ENCODE measurements around the gene OOSP3. TPM values are rescaled to one million over a fixed set of nuclear protein-coding genes. Genes with fewer than 3 reads are reported as not detected.

OOSP3 gene
- total RNA-seq, 4 donors from 2014 or later: not detected

GRCh38 chr11:59854871-59855270 is 23.7 kb upstream of the OOSP3 start:
- Histone ChIP-seq H3K36me3 (no peaks in the 10 kb centered on the region), H3K4me1 (no peaks in the 10 kb centered on the region), H3K9me3 (no peaks in the 10 kb centered on the region), H3K4me3 (no peak overlapping the region), H3K27ac (no peak overlapping the region), H3K27me3 (no peaks in the 10 kb centered on the region)
- 26 to 34% methylated on average over 2 of the region's 2 CpGs for WGBS, 2 donors
- TF ChIP-seq POLR2A (IDR thresholded peaks at IDR 0.05) (no peak), EP300 (IDR thresholded peaks at IDR 0.05) (no peak)
- TF ChIP-seq, protein P1, sequence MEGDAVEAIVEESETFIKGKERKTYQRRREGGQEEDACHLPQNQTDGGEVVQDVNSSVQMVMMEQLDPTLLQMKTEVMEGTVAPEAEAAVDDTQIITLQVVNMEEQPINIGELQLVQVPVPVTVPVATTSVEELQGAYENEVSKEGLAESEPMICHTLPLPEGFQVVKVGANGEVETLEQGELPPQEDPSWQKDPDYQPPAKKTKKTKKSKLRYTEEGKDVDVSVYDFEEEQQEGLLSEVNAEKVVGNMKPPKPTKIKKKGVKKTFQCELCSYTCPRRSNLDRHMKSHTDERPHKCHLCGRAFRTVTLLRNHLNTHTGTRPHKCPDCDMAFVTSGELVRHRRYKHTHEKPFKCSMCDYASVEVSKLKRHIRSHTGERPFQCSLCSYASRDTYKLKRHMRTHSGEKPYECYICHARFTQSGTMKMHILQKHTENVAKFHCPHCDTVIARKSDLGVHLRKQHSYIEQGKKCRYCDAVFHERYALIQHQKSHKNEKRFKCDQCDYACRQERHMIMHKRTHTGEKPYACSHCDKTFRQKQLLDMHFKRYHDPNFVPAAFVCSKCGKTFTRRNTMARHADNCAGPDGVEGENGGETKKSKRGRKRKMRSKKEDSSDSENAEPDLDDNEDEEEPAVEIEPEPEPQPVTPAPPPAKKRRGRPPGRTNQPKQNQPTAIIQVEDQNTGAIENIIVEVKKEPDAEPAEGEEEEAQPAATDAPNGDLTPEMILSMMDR (IDR thresholded peaks at IDR 0.05): no peak
- no peak for DNase-seq (ENCODE audit: low spot score in 2 of 2)

DNA sequence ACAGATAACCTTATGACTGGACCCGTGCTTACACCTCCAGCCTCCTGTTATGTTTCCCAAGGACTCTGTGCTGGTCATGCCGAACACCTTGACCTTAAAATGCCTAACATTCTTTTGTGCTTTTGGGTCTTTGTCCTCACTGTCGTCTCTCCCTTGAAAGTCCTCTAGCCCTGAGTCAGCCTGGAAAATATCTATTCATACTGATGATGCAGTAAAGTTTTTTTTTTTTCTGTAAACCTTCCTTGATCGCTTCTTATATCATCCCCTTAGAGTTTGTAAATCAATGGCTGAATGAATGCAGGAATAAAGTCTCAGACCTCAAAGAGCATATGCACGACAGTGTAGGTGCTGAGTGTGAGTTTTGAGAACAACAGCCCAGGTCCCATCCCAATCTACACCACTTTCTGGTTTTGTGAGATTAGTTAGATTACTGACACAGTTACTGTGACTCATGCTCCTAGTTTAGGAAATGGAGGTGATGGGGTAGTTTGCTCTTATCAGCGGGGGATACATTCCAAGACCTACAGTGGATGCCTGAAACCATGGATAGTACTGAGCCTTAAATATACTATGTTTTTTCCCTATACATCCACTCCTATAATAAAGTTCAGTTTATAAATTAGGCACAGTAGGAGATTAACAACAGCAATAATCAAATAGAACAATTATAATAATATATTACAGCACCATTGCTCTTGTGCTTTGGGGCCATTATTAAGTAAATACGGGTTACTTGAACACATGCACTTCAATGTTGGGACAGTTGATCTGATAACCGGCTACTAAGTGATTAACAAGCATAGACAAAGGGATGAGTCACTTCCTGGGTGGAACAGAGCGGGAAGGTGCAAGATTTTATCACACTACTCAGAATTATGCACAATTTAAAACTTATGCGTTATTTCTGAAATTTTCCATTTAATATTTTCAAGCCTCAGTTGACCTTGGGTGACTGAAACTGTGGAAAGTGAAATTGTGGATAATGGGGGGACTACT is 20.8 kb upstream of the OOSP3 start:
- Histone ChIP-seq H3K9me3 (no peaks in the 10 kb centered on the region), H3K4me1 (no peaks in the 10 kb centered on the region), H3K36me3 (no peaks in the 10 kb centered on the region), H3K27me3 (no peaks in the 10 kb centered on the region), H3K27ac (no peak overlapping the region), H3K4me3 (no peak overlapping the region)
- no peak for TF ChIP-seq EP300 (IDR thresholded peaks at IDR 0.05)
- TF ChIP-seq, protein P1 (IDR thresholded peaks at IDR 0.05): no peak
- TF ChIP-seq POLR2A (IDR thresholded peaks at IDR 0.05): no peak
- DNase-seq (ENCODE audit: low spot score in 2 of 2): no peak
- WGBS, 2 donors: 74% methylated on average over 10 of the region's 10 CpGs

GRCh38 chr11:59859673-59860072 is 18.9 kb upstream of the OOSP3 start:
- Histone ChIP-seq H3K9me3 (no peaks in the 10 kb centered on the region), H3K27ac (no peak overlapping the region)

DNA sequence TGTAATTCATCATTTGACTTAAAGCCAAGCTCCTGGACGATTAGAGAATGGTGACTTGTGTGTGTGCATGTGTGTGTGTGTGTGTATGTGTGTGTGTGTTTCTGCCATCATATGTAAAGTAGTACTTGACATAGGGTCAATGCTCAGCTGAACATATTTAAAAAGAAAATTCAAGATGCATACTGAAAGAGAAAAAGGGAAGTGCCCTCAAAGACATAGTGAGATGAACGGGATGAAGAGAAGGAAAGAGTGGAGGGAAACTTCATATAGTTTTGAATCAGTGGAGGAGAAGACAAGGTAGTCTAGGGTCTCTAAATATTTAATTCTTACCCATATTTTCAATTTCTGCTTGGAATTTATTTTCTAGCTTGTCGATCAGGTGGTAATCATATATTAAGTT is 16.3 kb upstream of the OOSP3 start:
- WGBS, 2 donors: 72 to 76% methylated on average over 3 of the region's 3 CpGs
- no peaks in the 10 kb centered on the region for H3K36me3 ChIP-seq
- TF ChIP-seq, protein P1 (IDR thresholded peaks at IDR 0.05): no peak
- TF ChIP-seq POLR2A (IDR thresholded peaks at IDR 0.05) (no peak), EP300 (IDR thresholded peaks at IDR 0.05) (no peak)
- H3K9me3 ChIP-seq: no peaks in the 10 kb centered on the region
- H3K4me3 ChIP-seq: no peak overlapping the region
- no peak for DNase-seq (ENCODE audit: low spot score in 2 of 2)
- H3K27ac ChIP-seq: no peak overlapping the region
- no peaks in the 10 kb centered on the region for H3K27me3 ChIP-seq
- H3K4me1 ChIP-seq: peaks cover 0 to 8% (median 0%) of the 10 kb centered on the region in 4 donors

More at GRCh38 chr11:59859673-59860072, 18.9 kb upstream of the OOSP3 start:
- Histone ChIP-seq H3K4me1 (peaks cover 0 to 7% (median 0%) of the 10 kb centered on the region in 4 donors), H3K36me3 (no peaks in the 10 kb centered on the region), H3K4me3 (no peak overlapping the region), H3K27me3 (no peaks in the 10 kb centered on the region)
- TF ChIP-seq POLR2A (IDR thresholded peaks at IDR 0.05) (no peak), EP300 (IDR thresholded peaks at IDR 0.05) (no peak)
- TF ChIP-seq, protein P1 (IDR thresholded peaks at IDR 0.05): no peak
- no peak for DNase-seq (ENCODE audit: low spot score in 2 of 2)

DNA sequence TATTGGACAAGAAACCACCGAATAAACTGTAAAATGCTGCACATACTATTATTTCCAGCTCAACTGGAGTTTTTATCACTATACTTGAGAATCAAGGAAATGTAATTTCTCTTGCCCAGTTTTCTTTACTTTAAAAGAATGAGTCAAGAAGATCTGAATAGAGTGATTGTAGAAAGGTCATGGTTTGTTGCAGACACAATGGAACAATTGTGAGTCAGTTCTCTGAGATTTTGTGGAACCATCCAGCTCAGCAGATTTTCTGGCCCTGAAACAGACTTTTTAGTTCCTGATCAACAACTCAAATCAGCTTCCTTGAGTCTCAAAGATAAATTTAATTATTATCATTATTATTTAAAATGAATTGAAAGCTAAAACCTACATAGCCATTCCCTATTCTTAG is 13.6 kb upstream of the OOSP3 start:
- Histone ChIP-seq H3K27ac (peak overlapping the region in 3 of 4 donors; percentile 10 to 85 (median 78)), H3K9me3 (no peaks in the 10 kb centered on the region), H3K36me3 (no peaks in the 10 kb centered on the region), H3K4me1 (peaks cover 0 to 8% (median 0%) of the 10 kb centered on the region in 4 donors), H3K4me3 (no peak overlapping the region), H3K27me3 (no peaks in the 10 kb centered on the region)
- no peak for TF ChIP-seq POLR2A (IDR thresholded peaks at IDR 0.05)
- peak in 1 of 2 donors; percentile 33 for TF ChIP-seq EP300 (IDR thresholded peaks at IDR 0.05)
- TF ChIP-seq, protein P1 (IDR thresholded peaks at IDR 0.05): no peak
- WGBS, 2 donors: 37 to 60% methylated on average over 1 of the region's 1 CpG
- no peak for DNase-seq (ENCODE audit: low spot score in 2 of 2)

All from tibial nerve (tissue), 4 donors.